ENCODE results near the gene PPP3R1.
A peak's percentile ranks its signal among the peaks of the same experiment; 100 is the strongest.

Gene PPP3R1

DNA sequence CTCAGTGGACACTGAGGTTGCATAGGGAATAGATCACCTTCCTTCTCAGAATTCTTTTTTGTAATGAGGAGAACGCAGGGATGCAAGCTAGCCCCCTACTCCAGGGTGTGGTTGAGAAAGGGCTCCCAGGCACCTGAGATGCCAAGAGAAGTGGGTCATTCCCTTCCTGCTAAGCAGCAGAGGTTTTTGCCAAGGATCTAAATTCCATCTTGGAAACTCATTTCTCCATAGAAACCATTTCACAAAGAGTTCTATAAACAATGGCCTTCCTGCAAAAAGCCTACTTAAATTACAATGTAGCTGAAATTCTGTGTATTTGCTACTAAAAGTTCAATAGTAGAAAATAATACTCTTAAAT, 3.7 kb upstream of the PPP3R1 start:
- peak; percentile 64 for DNase-seq

DNA sequence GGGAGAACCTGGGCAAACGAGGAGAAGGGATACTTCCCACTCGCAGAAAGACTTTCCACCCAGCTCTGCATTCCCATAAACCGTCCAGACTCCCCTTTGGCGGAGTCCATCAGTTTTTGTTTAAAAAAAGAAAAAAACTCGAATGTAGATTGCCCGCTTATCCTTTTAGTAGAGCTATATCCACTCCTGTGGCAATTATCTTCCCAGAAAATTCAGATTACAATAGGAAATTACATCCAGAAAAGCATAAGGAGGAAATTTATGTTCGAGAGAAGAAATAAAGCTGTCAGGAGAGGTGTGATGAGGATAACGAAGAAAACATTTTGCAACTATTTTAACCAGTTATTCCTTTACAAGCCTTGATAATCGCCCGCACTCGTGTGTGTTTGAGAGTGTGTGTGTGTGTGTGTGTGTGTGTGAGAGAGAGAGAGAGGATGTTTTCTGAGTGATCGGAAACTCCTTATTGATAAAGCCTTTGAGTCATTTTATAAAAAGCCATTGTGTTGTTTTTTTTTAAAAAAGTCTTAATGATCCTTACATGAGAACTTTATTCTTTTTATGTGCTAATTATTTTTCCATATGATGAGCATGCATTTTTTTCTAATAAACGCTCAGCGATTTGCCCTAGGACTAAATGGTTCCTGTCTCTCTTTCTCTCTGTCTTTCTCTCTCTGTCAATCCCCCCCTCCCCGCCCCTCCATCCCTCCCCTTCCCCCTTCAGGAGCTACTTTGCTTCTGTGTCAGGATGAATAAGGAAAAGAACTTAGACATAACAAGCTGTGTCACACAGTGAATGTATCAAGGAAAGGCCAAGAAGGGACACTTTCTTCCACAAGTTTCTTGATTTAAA, 1.1 kb upstream of the PPP3R1 start:
- DNase-seq: no peak

DNA sequence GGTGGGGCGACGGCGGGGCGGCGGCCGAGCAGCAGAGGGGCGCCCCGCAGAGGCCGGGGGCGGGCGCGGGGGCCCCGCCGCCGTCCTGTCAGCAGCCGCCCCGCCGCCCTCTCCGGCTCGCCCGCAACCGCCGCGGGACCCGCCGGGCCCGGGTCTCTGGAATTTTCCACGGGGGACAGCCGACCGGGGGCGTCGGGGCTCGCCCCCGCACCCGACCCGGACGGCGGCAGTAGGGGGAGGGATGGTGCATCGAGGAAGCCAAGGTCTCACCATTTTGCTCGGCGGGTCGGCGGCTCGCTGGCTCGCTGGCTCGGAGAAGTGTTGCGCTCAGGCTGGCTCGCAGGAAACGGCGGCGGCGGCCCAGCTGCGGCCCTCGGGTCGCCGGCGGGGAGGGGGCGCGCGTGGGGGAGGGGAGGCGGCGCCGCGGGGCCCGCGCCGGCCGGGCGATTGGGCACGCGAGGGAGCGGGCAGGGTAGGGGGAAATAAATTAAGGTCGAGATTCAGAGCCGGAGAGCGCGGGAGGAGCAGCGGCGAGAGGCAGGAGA, 405 bp downstream of the PPP3R1 start:
- DNase-seq: no peak

DNA sequence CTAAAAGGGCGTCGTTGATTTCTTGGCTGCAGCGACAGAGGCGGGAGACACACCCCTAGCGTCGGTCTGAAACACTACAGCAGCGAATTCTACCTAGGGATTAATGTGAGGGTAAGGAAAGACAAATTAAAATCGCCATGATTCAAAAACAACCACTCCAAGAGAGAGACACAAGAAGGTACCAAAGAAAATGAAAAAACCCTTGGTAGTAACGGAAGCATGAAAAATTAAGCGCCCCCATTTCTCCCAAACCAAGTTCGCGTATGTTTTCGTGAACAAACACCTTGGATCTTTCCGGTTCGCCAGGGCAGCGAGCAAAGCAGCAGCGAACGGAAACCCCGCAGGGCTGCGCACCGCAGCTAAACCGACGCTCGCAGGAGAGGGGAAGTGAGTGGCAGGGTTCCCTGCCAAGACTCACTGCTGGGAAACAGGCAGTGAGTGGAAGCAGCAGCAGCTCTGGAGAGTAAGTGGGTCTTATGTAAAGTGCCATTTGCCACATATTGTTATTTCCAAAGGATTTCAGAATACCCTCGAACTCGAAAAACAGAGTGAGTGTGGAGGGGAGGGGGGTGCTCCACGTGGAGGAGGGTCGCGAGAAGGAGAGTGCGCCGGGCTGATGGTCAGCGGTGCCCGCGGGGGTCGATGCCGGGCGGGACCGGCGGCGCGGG, 1.0 kb downstream of the PPP3R1 start:
- DNase-seq: peak; percentile 87

DNA sequence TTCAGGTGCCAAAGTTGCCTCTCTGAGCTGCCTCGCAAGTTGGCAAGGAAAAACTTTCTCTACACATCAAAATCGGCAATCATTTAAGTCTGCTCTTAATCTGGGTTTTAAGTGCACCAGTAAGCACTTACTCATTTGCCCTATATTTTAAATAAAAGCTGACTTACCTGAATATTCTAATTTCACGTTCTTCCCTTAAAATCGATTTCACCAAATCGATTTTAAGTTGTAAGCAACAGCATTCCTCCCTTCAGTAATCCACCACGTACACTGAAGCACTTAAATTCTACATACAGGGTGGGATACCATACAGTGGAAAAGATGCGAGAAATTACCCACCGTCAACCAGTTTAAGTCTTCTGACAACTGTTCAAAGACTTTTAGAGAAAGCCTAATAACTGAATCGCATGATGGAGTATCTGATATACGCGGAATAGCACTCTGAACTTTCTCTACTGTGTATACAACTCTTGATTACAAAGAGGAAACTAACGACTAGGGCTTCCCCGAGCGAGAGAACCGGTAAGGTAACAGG, 1.6 kb downstream of the PPP3R1 start:
- no peak for DNase-seq

DNA sequence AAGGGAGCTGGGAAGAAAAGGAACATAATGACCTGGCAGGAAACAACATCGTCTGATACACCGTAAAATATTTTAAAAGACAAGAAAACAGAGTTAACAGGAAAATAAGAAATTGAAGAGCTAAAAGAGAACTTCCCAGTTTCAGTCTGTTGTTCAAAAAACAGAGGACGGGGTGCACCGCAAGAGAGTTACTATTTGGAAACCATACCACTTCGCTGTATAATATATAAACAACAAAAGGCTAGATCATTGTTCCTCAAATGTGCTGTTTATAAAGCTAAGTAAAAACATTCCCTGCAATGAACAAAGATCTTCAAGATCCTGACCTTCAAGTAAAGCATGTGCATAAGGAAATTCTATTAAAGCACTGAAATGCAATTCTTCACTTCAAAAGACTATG, 2.1 kb downstream of the PPP3R1 start:
- no peak for DNase-seq

DNA sequence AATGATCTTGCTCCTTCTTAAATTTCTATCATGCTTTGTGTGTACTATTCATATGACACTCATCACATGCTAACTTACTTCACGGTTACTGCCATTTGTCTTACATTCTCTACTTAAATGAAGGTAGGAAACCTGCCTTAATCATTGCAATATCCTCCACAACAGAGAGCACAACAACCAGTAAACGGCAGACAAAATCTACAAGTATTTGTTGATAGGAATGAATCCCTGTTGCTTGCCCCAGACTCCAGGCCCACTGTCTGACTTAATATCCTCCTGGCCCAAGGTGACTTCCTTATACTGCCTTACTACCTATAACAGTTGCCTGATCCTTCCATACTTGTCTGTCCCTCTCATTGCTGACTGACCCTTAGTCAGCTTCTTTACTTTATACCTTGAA, 3.5 kb downstream of the PPP3R1 start:
- DNase-seq: no peak

DNA sequence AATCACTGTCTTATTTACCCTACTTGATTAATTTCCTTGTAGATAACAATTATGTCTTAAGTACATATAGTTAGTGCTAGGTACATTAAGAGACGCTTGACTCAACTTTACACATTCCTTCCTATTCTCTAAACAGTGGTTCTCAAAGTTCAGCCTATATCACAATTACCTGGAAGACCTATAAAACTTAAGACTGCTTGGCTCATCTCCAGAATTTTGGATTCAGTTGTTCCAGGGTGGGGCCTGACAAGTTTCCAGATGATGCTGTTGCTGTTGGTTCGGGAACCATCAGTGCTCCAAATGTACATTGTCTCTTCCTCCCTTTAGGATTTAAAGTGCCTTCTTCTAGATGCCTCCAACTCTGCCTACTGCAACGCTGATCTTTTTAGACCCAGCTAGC, 4.0 kb downstream of the PPP3R1 start:
- no peak for DNase-seq

DNA sequence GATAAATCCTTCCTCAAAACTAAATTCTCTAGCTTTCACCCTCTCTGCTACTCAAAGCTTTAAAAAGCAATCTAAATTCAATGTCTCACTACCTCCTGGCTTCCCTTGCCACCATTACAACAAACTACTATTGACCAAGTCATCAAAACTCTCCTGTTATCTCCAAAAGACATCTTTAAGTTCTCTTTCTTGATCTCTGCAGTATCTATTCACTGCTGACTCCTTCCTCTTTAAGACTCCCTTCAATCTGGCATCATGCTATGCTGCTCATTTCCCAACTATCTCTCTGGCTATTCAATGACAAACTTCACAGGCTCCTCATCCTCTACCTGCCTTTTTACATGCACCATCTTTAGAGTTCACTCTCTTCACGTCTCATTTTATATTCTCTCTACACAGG, 5.9 kb downstream of the PPP3R1 start:
- DNase-seq: no peak

DNA sequence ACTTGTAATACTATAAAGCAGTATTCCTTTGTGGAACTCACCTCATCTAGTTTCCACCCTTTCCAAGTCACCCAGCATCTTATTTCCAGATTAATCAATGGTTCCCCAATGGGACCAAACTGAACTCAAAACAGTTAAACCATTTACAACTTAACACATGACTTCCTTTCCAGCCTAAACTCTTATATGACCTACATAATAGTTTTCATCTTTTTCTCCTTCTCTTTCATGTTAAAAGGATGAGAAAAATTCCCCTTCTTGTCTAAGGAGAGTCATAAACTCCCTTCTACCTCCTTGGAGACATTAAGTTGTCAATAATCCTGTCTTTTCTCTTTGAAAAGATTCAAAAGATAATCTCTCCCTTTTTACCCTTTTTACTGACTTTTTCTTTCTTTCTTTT, 6.7 kb downstream of the PPP3R1 start:
- DNase-seq: no peak

DNA sequence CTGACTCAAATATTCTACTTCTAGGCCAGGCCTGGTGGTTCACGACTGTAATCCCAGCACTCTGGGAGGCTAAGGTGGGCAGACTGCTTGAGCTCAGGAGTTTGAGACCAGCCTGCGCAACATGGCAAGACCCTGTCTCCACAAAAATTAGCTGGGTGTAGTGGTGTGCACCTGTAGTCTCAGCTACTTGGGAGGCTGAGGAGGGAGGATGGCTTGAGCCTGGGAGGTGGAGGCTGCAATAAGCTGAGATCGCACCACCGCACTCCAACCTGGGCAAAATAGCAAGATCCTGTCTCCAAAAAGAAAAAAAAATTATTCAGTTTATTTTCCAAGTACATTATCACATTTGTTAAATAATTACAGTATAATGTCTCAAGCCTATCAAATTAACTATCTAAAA, 7.3 kb downstream of the PPP3R1 start:
- no peak for DNase-seq

DNA sequence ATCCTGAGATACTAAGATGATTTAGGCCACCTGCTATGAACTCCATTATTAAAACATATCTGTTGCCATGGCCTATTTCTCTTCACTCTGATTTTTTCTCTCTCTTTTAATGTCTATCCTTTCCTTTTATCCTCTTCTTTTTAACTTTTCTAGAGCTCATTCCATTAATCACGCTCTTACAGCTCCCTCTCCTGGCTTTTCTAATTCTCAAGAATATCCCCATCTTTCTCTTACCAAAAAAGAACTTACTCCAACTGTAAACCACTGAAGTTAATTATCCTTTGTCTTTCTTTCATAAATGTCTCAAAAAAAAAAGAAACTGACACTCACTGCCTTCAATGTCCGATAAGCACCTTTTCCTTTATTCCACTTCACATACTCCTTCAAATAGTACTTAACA, 7.9 kb downstream of the PPP3R1 start:
- DNase-seq: no peak

DNA sequence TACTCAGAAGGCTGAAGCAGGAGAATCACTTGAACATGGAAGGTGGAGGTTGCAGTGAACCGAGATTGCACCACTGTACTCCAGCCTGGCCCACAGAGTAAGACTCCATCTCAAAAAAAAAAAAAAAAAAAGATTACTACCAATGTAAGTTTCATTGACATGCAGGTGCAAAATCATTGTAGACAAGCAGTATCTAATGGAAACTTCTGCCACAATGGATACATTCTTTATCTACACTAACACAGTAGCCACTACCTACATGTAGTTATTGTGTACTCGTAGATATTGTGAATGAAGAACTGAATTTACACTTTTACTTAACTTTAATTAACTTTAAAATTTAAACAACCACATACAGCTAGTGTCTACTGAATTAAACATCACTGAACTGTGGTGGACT, 10.6 kb downstream of the PPP3R1 start:
- no peak for DNase-seq

DNA sequence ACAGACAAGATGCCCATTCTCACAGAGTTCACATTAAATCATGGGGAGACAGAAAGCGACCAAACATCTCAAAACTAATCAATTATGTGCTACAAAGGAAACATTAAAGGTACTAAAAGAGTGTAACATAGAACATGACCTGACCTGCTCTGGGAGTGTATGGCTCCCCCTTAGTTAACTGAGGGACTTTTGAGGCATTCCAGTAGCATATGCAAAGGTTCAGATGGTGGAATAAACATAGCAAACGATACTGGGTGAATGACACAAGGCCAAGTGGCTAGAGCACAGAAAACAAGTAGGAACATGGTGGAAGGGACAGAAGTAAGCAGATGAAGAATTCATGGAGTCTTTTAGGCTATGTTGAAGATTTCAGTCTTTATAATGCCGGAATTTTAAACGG, 11.9 kb downstream of the PPP3R1 start:
- DNase-seq: no peak

DNA sequence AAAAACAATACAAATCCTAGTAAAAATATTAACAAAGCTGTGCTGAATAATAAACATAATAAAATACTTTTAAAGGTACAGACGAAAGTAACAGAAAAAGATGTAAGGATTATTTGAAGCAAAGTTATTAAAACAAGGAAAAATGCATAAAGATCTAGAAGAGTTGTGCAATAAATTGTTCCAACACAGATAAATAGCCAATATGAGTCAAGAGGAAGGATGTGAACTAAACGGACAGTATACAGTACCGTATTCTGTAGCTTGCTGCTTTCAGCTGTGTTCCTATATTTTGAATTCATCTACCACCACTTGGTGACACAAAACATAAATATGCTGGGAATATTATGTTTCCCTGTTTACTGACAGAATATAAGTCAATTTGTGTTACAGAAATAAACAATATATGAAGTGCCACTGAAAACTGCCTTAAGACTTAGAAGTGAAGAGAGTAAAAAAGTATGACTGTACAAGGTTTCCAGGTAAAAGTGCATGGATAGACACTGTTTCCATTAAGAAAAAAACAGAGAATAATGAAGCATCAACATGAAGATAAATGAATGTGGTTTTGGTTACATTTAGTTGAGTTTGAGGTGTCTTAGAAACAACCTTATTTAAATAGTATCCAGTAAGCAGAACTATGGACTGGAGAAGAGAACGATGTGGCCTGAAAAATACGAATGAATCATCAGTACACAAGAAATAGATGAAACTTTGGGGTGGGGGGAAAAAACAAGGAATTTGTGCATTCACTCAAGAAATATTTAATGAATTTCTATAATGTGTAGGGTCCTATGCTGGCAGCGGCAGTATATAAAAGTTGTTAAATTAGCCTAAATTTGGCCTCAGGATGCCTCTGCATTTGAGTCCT, 13.1 kb downstream of the PPP3R1 start:
- peak; percentile 64 for DNase-seq

DNA sequence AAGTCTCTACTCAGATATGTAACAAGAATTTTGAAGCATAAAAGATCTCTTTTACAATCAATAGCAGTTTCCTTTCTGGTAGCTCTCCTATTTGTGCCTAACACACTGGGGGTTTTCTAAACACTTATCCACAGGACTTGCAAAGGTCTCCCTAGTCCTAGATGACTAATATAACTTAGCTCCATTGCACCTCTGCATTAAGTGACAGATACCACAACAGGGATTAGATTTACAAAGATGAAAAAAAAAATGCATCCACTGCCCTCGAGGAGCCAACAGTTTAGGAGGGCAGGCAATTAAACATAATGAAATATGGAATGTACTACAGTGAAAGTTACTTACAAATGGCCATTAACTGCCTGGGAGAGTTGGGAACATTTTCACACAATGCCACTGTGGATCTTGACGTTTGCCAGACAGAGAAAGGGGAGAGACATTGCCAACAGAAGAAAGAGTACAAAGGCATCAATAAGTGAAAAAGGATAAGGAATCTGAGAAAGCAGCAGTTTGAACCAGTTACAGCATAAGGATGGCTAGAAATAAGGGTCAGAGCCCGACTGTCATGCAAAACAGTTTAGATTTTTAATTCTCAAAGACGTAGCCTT, 14.3 kb downstream of the PPP3R1 start:
- peak; percentile 32 for DNase-seq

DNA sequence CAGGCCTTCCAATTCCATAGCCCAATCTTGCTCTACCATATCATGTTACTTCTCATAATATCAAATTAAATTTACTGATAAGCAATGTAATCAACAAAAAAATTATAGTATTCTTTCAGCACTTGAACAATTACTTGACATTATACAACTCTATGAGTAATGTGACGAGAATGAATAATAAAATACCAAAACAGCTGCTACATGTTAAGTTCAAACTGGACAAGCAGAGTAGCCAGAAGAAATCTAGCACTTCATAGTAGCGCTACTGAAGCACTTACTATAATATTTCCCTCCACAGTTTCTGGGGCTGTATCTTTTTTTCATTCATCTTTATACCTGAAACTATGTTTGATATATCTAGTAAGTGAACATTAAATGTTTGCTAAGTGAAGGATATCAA, 14.9 kb downstream of the PPP3R1 start:
- peak; percentile 78 for DNase-seq

DNA sequence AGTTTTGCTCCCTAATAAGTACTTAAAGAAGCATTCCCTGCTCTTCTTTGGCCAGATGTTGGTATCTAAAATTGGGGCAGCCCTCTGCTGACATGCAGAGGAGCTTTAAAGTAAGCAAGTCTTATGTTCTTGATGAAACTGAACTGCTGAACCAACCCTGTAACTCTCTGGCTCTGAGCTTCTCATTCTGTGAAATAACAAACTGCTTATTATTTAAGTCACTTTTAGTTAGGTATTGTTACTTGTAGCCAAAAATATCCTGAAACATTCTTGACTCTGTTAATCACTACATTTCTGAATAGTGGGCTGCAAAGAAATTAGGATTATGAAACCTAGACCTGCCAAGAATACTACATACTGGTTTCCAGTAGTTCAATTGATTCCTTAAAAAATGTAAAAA, 15.5 kb downstream of the PPP3R1 start:
- DNase-seq: no peak

DNA sequence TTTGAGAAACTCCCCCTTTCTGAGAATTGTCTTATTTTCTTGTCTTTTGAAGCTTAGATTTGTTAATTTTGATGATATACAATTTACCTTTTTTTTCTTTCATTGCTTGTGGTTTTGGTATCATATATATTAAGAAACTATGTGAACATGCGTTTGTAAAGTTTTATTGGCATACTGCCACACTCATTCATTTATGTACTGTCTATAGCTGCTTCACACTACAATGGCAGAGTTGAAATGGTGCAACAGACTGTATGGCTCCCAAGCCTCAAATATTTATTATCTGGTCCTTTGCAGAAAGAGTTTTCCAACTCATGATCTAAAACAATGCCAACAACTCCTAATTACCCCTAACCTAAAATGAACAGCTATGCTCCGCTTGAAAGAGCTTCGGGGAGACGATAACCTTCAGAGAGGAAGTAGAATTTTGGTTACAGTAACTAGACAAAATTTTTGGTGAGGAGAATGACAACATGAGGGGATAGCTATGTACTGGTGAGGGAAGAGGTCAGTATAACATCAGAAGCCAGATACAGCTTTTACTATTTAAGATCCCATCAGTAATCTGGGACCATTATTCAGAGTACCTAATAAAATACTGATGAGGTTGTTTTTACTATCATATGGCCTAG, 16.1 kb downstream of the PPP3R1 start:
- no peak for DNase-seq

DNA sequence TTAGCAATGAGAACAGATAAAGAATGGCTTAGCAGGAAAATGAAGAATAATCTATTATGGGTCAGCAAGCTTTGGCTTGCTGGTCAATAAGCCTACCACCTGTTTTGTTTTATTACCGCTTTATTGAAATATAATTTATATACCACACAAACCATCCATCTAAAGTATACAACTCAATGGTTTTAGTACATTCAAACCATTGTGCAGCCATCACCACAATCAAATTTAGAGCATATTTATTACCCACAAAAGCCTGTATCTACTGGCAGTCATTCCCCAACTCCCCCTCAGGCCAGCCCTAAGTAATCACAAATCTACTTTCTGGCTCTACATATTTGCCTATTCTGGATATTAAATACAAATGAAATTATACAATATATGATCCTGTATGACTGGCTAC, 17.2 kb downstream of the PPP3R1 start:
- no peak for DNase-seq

DNA sequence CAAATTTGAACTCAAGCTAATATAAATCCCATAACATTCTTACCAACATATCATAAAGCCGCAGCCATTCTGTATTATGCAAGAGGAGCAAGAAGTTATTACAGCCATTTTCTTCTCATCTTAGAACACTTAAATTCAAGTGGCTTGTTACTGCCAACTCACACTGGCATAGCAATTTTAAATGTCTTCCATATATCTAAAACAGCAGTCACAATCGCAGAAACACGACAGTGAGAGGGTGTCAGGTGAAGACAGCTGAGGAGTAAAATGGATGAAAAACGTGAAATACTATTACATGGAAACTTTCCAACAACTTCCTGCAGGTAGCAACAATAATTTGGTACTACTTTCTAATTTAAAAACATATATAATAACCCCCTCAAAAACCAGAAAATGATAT, 17.9 kb downstream of the PPP3R1 start:
- DNase-seq: no peak

DNA sequence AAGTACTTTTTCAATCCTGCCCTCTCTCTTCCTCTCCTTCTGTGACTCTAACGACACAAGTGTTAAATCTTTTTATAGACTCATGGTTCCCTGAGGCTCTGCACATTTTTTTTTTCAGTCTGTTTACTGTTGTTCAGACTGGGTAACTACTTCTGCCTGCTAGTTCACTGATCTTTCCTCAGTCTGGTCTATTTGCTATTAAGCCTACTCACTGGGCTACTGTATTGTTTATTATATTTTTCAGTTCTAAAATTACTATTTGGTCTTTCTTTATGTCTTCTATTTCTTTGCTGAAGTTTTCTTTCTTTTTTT, 21.3 kb downstream of the PPP3R1 start:
- no peak for DNase-seq
